HG02588 (cell line): ENCODE measurements around the gene WDR82.

Experiments
- ATAC-seq: cut with Tn5 transposase; IDR thresholded peaks from one replicate; pipeline ENCODE4 v1.9.1; 2021; ENCODE audit warnings: mild to moderate bottlenecking, moderate library complexity; ENCODE audit not compliant: unreplicated experiment

Gene WDR82

DNA sequence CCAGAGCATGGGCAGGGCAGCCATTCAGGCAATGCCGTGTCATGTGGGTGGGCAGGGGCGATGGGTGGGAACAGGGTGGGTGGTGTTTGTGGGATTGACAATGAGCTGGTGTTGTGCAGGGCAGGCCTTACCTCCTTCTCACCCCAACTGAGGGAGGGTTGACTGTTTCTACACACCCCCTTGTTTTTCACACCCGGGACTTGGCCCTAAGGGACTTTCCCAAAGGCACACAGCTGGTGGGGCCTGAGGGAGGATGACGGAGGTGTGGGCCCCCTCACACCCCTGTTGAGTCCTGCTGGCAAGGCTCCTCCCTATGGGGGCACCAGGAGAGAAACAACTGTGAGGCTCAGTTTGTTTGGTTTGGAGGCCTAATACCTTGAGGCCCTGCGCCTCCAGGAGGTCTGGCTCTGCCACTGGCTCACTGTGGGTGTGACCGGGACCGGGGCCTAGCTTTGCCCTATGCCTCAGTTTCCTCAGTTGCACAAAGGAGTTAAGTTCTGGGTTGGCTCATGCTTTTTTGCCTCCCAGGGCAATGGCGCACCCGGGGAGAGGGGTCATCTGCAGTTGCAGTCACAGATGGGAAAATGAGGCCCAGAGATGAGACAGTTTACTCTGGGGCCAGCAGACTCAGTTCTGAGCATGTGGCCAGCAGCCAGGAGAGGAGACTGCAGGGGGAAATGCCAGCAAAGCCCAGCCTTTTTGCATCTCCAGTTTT, 32.6 kb upstream of the WDR82 start:
- ATAC-seq, result peak; percentile 54

DNA sequence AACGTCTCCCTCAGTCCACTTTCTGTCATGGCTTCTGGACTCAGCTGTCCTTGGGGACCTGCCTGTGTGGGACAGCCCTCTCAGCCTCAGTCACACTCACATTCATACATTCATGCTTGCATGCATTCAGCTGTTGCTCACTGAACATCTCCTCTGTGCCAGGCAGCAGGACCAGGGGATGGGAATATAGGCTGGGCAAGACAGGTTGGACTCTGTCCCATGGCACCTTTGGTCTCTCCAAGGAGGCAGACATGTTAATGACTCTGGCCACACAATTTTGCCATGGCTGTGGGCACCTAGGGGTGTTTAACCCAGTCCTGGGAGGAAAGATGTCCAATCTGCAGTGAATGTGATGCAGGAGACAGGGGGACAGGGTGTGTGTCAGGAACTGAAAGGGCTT, 29.9 kb upstream of the WDR82 start:
- ATAC-seq, result no peak

DNA sequence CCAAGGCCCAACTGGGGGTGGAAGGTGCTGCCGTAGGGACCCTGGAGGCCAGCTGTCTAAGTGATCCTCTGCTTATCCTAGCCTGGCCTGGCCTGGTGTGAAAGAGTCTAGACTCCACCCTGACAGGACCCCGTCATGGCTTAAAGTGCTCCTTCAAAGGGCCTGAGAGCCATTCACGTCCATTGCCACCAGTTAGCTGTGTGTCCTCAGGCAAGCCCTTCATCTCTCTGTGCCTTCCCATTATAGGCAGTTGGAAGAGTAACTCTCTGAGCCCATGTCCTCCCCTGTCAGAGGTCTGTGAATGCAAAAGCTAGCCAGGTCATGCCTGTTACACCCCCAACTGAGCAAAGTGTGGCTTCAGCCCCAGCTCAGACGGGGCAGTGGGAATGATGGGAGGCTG, 28.5 kb upstream of the WDR82 start:
- ATAC-seq, result no peak

DNA sequence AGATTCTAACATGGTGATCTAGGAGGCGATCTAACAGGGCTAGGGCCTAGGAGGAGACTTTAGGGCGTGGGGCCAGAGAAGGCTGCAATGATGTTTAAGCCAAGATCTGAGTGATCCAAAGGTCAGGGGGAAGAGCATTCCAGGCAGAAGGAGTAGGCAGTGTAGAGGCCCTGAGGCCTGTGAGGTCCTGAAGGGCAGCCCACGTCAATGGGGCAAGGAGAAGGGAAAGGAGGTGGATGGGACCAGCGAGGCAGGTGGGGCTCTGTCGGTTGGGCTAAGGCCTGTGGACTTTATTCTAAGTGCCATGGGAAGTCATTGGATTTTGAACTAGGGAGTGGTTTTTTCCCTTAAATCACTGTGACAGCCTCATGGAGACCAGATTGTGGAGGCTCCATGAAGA, 27.5 kb upstream of the WDR82 start:
- no peak for ATAC-seq

DNA sequence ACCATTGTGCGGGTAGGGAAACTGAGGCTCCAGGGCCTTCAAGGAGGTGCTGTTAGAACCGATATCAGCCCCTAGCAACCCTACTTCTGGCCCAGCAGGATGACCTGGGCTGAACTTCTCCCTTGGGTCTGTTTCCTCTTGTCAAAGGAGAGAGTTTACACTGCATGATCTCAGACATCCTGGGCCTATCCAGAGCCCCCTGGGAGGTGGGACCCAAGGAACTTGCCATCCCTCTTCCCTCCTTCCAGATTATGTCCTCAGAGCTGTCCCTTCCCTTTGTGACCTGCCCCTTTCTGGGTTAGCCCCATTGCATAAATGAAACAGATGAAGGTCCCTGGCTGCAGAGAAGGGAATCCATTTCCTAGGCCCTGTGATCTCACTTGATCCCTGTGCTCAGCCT, 25.4 kb upstream of the WDR82 start:
- no peak for ATAC-seq

DNA sequence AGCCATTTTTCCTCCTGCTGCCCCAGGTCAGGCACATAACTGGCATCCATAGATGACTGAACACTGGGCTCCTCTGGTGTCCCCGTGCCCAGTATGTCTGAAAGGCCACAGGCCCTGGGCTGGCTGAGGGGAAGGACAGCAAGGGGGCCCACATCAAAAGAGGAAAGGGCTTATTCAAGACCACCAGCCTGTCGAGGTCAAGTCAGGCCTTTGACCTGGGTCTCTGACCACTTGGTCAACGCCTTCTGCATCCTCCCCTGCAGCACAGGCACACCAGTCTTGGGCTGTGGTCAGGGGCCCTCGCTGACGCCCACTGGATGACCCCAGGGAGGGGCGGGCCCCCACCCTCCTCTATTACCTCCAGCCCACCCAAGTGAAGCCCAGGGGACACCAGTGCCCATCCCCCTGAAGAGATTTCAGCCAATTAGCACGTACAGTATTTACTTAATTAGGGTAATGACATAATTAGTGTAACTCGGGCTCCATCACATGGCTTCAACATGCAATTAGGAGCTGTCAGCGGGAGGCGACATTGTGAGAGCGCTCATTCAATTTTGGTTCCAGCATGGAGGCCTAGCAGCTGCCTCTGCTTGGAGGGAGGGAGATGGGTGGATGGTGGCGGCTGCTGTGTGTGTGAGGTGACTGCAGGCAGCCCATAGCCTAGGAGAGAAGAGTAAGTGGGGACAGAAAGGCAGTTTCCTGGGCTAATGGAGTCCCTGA, 24.1 kb upstream of the WDR82 start:
- ATAC-seq, result no peak

DNA sequence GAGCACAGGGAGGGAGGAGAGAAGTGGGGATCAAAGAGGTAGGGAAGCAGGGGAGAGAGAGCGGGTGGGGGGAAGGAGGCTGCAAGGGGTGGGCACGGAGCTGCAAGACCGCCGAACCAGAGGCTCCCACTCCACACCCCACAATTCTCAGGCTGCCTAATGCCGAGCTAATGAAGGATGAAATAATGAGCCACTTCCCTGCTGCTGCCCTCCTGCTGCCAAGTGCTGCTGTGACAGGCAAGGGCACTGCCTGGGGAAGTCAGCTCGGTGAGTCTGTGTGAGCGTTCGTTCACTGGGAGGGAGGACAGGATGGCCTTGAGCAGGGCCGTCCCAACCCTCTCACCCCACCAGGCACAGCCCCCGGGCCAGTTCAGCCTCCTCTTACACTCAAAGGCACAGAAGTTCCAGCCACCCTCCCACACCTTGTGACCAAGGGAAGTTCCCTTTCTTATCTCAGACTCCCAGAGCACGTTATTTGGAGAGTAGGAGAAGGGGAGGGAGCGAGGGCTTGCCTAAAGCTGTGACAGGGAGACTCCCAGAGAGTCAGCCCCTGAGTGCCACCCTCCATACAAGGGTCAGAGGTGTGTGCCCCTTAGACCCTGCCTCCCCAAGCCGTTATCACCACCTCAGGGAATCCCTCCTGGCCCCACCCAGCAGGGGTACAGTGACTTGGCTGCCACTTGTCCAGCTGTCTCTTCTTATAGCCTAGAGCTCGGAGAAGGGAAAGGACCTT, 21.6 kb upstream of the WDR82 start:
- no peak for ATAC-seq

DNA sequence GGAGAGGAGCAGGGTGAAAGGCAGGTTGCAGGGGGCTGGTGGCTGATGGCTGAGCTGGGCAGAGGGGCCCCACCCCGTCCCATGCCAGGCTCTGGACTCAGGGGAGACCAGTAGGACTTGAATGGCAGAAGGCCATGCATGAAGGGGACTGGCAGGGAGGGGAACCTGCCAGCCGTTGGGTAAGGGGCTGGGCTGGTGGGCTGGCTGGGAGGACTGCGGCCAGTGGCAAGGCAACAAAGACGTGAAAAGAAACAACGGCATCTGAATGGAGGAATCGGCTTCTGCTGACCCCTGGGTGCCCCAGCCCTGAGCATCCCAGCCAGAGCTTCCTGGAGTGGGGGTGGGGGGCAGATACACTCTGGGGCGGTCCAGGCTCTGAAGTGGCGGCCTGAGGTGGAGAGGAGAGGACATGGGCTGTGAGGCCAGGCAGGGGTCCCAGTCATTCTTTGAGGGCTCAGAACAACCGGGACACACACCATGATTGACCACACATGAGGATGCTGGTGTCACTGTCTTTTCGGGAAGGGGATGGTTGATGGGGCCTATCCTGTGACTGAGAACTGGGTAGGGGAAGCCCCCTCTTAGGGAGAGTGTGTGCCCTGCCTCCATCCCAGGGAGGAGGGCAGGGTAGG, 20.9 kb upstream of the WDR82 start:
- no peak for ATAC-seq

DNA sequence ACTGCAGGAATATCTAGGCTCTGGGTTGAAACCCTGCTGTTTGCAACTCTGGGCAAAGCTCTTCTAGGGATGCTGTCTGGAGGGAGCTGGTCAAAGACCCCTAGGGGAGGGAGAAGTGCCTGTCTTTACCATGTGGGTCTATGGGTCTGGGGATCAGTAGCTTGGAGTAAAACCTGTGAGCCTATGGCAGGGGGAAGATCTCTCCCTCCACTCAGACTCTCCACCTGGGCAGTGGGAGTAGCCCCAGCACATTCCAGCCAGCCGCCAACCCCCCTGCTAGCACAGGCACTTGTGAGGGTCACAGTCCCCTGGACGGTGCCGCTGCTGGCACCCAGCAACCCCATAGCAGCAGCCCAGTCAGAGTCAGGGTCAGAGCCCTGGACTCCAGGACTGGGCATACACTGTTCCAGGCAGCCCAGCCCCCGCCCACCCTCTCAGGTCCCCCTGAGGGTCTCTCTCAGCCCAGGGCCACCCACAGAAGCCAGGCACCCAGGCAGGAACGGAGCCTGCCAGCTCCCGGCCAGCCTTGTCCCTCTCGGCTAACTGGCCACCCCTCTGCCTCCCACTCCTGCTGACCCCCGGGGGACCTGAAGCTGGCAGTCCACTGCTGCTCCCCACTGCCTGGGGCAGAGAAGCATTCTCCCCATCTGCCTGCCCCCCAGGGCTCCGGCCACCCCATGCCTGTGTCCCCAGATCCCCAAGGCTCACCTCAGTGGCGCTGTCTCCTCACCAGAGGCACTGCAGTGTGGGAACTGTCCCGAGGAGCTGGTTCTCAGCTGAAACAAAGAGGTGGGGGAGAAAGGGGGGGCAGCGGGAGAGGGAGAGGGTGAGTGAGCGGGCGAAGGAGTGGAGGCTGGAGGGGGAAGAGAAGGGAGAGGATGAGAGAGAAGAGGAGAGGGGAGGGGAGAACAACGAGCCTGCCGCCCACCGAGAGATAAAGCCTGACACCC, 20.0 kb upstream of the WDR82 start:
- ATAC-seq, result no peak

DNA sequence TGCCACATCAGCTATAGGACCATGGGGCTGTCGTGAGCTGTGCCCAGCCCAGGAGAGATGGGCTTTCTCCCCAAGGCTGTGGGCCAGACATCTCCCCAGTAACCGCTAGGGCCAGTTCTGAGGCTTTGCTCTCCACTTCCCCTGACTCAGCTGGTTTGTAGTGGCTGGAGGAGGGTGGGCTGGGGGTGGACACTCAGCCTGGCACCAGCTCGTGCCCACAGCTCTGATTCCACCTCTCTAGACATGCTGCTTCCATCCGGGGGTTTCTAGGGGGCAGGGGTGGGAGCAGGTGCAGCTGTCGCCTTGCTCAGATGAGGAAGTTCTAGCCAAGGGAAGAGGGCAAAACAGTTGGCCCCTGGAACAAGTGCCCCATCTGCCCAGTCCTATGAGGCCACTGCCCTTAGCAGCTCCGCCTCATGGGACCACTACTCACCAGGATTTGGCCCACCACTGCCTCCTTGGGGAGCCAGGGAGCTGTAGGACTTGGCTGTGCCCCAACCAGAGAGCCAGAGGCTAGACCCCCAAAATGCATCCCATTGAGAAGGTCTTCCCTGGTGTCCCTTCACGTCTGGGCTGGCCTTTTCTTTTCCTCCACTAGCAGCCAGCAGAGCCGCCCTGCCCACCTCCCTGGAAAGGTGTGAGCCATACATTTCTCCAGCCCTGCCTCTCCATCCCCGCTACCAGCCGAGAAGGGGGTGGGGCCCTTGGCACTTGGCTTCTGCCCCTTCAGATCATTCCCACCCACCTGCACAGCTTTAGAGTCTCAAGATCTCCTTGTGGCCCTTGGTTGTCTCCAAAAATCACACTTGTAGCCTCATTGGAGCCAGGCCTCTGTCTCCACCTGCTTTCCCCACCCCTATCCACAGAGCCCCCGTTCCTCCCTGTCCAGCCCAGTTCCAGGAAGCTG, 19.0 kb upstream of the WDR82 start:
- ATAC-seq, result no peak

DNA sequence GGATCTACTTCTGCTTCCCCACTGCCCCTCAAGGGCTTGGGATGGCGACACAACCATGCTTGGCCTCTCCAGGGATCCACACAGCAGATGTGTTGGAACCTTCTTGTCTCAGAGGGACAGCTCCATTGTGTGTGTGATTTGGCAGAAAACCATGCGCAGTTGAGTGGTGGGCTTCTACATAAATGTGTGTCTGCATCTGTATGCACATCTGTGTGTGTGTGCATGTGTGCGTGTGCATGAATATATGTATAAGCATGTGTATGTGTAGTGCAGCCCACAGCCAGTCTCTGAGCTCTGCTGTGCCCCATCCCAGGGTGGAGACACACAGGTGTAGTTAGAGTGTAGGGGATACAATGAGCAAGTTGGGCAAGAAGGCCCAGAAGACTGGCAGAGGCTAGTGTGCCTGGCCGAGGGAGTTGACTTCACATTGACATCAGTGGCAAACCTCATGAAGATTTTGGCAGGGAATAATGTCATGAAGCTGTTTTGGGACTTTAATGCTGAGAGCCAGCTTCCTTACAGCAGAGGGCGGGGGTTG, 17.3 kb upstream of the WDR82 start:
- no peak for ATAC-seq

DNA sequence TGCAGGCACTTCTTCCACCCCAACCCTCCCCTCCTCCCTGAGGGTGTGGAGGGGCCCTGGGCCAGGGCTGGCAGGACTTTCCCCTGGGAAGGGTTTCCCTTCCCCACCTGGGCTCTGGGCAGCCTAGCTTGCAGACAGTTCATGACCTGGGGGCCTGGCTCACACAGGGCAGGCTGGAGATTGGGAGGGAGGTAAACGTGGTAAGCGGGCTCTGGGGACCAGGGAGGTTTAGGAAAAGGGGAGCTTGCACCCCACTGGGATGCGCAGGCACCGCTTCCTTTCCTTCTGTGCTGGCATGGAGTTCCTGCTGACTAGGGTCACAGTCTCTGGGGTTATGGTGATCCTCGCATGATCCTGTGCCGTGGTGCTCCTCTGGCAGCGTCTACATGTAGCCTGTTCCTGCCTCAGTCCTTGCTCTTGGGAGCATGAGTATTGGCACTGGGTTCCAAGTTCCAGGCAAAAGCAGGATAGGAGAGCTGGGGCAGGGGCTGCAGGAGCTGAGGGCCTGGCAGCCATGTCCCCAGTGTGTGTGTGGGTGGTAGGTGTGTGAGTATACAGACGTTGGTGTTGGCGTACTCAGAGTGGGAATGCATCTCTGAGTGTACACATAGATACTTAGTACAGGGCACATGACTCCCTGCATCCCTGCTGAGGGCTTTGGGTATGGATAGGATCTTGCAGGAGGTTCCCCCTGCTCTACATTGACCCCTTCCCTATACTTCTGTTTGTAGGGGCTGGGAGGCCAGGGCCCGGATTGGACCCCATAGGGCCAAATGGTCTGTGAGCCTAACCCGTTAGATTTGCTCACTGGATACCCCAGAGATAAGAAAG, 16.1 kb upstream of the WDR82 start:
- no peak for ATAC-seq

DNA sequence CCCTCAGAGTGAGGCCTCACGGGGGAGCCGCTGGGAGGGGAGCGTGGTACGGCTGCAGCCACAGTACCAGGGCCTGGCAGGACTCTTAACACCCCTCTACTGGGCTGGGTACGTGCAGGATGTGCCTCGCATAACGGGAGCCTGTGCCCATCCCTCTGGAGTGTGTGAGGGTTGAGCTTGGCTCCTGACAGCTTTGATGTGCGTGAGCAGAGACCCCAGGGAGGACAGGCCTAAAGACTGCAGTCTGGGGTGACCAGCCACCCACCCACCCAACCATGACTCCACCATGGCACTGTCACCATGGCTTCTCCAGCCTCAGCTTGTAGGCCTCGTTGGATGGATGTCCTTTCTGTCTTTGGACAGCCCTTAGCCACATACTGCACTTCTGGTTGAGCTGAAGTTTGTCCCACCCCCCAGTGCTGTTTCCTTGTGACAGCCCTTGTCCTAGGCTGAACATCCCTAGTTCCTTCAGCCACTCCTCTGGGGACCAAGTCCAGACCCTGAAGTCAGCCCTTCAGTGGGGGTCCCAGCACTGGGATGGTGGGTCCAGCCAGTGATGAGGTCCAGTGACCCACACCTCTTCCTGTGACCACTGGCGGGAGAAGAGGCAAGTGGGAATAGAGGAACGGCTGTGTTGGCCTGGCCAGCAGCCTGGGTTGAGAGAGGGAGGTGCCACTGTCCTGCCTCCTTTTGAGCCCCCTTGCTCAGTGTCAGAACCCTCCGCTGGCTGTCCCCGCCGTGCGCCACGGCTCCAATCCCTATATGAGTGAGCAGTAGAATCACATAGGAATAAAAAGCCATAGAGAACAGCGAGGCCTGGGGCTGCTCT, 15.3 kb upstream of the WDR82 start:
- no peak for ATAC-seq

DNA sequence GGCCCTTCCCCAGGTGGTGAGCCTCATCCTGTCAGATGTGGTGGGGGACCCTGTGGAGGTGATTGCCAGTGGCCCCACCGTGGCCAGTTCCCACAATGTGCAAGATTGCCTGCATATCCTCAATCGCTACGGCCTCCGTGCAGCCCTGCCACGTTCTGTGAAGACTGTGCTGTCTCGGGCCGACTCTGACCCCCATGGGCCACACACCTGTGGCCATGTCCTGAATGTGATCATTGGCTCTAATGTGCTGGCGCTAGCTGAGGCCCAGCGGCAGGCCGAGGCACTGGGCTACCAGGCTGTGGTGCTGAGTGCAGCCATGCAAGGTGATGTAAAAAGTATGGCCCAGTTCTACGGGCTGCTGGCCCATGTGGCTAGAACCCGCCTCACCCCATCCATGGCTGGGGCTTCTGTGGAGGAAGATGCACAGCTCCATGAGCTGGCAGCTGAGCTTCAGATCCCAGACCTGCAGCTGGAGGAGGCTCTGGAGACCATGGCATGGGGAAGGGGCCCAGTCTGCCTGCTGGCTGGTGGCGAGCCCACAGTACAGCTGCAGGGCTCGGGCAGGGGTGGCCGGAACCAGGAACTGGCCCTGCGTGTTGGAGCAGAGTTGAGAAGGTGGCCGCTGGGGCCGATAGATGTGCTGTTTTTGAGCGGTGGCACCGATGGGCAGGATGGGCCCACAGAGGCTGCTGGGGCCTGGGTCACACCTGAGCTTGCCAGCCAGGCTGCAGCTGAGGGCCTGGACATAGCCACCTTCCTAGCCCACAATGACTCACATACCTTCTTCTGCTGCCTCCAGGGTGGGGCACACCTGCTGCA, 14.0 kb upstream of the WDR82 start:
- no peak for ATAC-seq

DNA sequence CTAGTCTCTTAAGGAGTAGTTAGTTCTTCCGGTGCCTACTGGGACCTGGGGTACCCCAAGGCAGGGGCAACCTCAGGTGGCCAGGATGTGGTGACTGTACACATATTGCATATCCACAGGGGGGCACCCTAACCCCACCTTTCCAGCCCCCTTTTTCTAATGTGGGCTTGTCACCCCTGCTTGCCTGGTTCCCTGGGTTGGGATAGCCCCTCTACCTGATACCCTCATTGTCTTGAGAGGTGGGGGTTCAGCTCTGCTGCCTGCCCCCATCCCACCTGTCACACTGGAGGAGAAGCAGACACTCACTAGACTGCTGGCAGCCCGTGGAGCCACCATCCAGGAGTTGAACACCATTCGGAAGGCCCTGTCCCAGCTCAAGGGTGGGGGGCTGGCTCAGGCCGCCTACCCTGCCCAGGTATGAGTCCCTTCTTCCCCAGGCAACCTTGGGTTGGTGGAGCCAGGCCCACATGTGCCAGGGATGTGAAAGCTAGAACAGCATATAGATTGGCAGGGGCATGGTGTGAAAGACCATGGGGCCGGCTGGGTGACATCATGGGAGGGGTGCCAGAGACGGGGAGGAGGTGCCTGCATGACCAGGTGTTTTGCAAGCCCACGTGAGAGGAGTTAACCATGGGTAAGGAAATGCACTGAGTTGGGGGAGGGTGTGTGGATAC, 13.2 kb upstream of the WDR82 start:
- no peak for ATAC-seq
